ENCODE data around the gene SRRM5.
"Not testable (repeated sequence)": the region's sequence is repeated elsewhere in the genome, so short reads cannot be mapped to it uniquely, and the experiment has no call there.

Gene SRRM5

GRCh38 chr19:43591904-43592772 lies 19.8 kb upstream of the SRRM5 start:
- no peak for DNase-seq (ENCODE audit: low read depth)

- DNase-seq (ENCODE audit: low read depth): no peak
These were observed 19.0 kb upstream of the SRRM5 start for GRCh38 chr19:43592800-43593350.

- DNase-seq (ENCODE audit: low read depth): no peak
These were observed 17.7 kb upstream of the SRRM5 start for GRCh38 chr19:43594081-43594697.

- DNase-seq (ENCODE audit: low read depth): peak; percentile 29
These were observed 16.9 kb upstream of the SRRM5 start for GRCh38 chr19:43594710-43595604.

GRCh38 chr19:43595605-43595998 lies 16.3 kb upstream of the SRRM5 start:
- DNase-seq (ENCODE audit: low read depth): no peak

GRCh38 chr19:43595999-43596841 lies 15.7 kb upstream of the SRRM5 start, which contains the start of the genes IRGQ and ZNF576:
Gene IRGQ, minus strand, starts transcription at chr19:43596134. Its CDS starts 796 bp downstream, at chr19:43595338.
Gene ZNF576, plus strand, starts transcription at chr19:43596595. Its CDS starts 514 bp downstream, at chr19:43597109.
- DNase-seq (ENCODE audit: low read depth): peak; percentile 100

- no peak for DNase-seq (ENCODE audit: low read depth)
These were observed 14.9 kb upstream of the SRRM5 start for GRCh38 chr19:43596842-43597461.

- no peak for DNase-seq (ENCODE audit: low read depth)
These were observed 14.0 kb upstream of the SRRM5 start for GRCh38 chr19:43597876-43598275.

- no peak for DNase-seq (ENCODE audit: low read depth)
These were observed 13.2 kb upstream of the SRRM5 start for GRCh38 chr19:43598445-43599240.

GRCh38 chr19:43599635-43600295 lies 12.1 kb upstream of the SRRM5 start:
- no peak for DNase-seq (ENCODE audit: low read depth)

GRCh38 chr19:43600326-43600725 lies 11.6 kb upstream of the SRRM5 start:
- not testable (repeated sequence) for DNase-seq (ENCODE audit: low read depth)

- no peak for DNase-seq (ENCODE audit: low read depth)
These were observed 5.9 kb upstream of the SRRM5 start for GRCh38 chr19:43605875-43606568.

GRCh38 chr19:43606569-43607229 lies 5.2 kb upstream of the SRRM5 start:
- no peak for DNase-seq (ENCODE audit: low read depth)

GRCh38 chr19:43607238-43608205 lies 4.4 kb upstream of the SRRM5 start:
- DNase-seq (ENCODE audit: low read depth): no peak

GRCh38 chr19:43609872-43610271 lies 2.0 kb upstream of the SRRM5 start:
- no peak for DNase-seq (ENCODE audit: low read depth)

- DNase-seq (ENCODE audit: low read depth): no peak
These were observed 1.4 kb upstream of the SRRM5 start for GRCh38 chr19:43610493-43610892.

- DNase-seq (ENCODE audit: low read depth): no peak
These were observed 486 bp downstream of the SRRM5 start for GRCh38 chr19:43612374-43612773.
